Neural cell (in vitro differentiated cells): ENCODE data around the gene RHOH. TPM values are rescaled to one million over a fixed set of nuclear protein-coding genes. Genes with fewer than 3 reads are reported as not detected.

Experiments
- H2AFZ ChIP-seq: fragments of 200-600, 300-800 bp; sonication (generic), shearing (Covaris generic); 2 replicates; pipeline ENCODE4 v1.6.0; 2014; ENCODE audit warnings: low read depth, mild to moderate bottlenecking, antibody characterized with exemption, low read length, moderate library complexity
- H3F3A ChIP-seq: fragments of 200-600 bp; shearing (Covaris generic); 2 replicates; pipeline ENCODE4 v1.6.1; 2016; ENCODE audit warnings: mild to moderate bottlenecking, moderate library complexity, mixed read lengths, antibody characterized with exemption, low read length; ENCODE audit not compliant: insufficient read depth, poor library complexity, severe bottlenecking
- H3K27ac ChIP-seq: fragments of 200-600, 300-800 bp; sonication (generic), shearing (Covaris generic); 2 replicates; pipeline ENCODE4 v1.5.1; 2014; ENCODE audit warnings: mild to moderate bottlenecking, low read length, moderate library complexity
- H3K27me3 ChIP-seq: fragments of 300-800, 200-600 bp; sonication (generic), shearing (Covaris generic); 2 replicates; pipeline ENCODE4 v1.6.0; 2014; ENCODE audit warnings: mild to moderate bottlenecking, low read depth, low read length, moderate library complexity; ENCODE audit not compliant: insufficient read depth
- H3K36me3 ChIP-seq: fragments of 300-800, 200-600 bp; sonication (generic), shearing (Covaris generic); 2 replicates; pipeline ENCODE4 v1.5.1; 2014; ENCODE audit warnings: mild to moderate bottlenecking, antibody characterized with exemption, low read length, moderate library complexity; ENCODE audit not compliant: insufficient read depth
- H3K4me2 ChIP-seq: fragments of 300-800, 200-600 bp; sonication (generic), shearing (Covaris generic); 2 replicates; pipeline ENCODE4 v1.6.0; 2014; ENCODE audit warnings: mild to moderate bottlenecking, low read length
- H3K4me3 ChIP-seq: fragments of 300-800, 200-600 bp; sonication (generic), shearing (Covaris generic); 2 replicates; pipeline ENCODE4 v1.5.1; 2014; ENCODE audit warnings: mild to moderate bottlenecking, low read length, moderate library complexity
- H3K79me2 ChIP-seq: fragments of 200-600 bp; shearing (Covaris generic); replicated peaks from 2 replicates; pipeline ENCODE4 v1.6.0; 2014; ENCODE audit warnings: mild to moderate bottlenecking, low read length, moderate library complexity; ENCODE audit not compliant: insufficient read depth
- H3K9ac ChIP-seq: fragments of 300-800, 200-600 bp; sonication (generic), shearing (Covaris generic); 2 replicates; pipeline ENCODE4 v1.6.1; 2016; ENCODE audit warnings: mild to moderate bottlenecking, low read length, mixed read lengths
- H3K9me2 ChIP-seq: fragments of 200-600 bp; shearing (Covaris generic); 2 replicates; pipeline ENCODE4 v1.6.1; 2016; ENCODE audit warnings: mild to moderate bottlenecking, low read length, mixed read lengths; ENCODE audit not compliant: insufficient read depth
- H3K9me3 ChIP-seq: fragments of 200-600, 300-800 bp; sonication (generic), shearing (Covaris generic); 2 replicates; pipeline ENCODE4 v1.6.1; 2016; ENCODE audit warnings: mild to moderate bottlenecking, mixed run types, low read length, moderate library complexity, mixed read lengths
- H4K20me1 ChIP-seq: fragments of 200-600 bp; shearing (Covaris generic); 2 replicates; pipeline ENCODE4 v1.6.1; 2016; ENCODE audit warnings: mild to moderate bottlenecking, mixed run types; ENCODE audit not compliant: insufficient read depth
- EP300 ChIP-seq: fragments of 450-650 bp; conservative IDR thresholded peaks from 2 replicates; pipeline ENCODE4 v1.6.1; 2014; ENCODE audit warnings: antibody characterized with exemption, mild to moderate bottlenecking, moderate library complexity; ENCODE audit not compliant: poor library complexity, severe bottlenecking
- EZH2 ChIP-seq: fragments of 200-600, 300-800 bp; shearing (Covaris generic), sonication (generic); IDR thresholded peaks from 2 replicates; pipeline ENCODE4 v1.6.1; 2014; ENCODE audit warnings: antibody characterized with exemption, low read length, borderline replicate concordance, mild to moderate bottlenecking; ENCODE audit not compliant: insufficient read depth, poor library complexity, severe bottlenecking
- MXI1 ChIP-seq: fragments of 450-650 bp; conservative IDR thresholded peaks from 2 replicates; pipeline ENCODE4 v1.6.1; 2014; ENCODE audit warnings: antibody characterized with exemption, mild to moderate bottlenecking; ENCODE audit not compliant: poor library complexity, severe bottlenecking
- POLR2AphosphoS5 ChIP-seq: IDR thresholded peaks from 2 replicates; pipeline ENCODE4 v1.6.1; 2012
- RAD21 ChIP-seq: fragments of 450-650 bp; conservative IDR thresholded peaks from 2 replicates; pipeline ENCODE4 v1.6.1; 2014; ENCODE audit warnings: antibody characterized with exemption, mild to moderate bottlenecking, moderate library complexity
- SMC3 ChIP-seq: fragments of 450-650 bp; conservative IDR thresholded peaks from 2 replicates; pipeline ENCODE4 v1.6.1; 2014; ENCODE audit warnings: antibody characterized with exemption, mild to moderate bottlenecking, moderate library complexity; ENCODE audit not compliant: poor library complexity
- TAF1 ChIP-seq: IDR thresholded peaks from 2 replicates; pipeline ENCODE4 v1.6.1; 2012; ENCODE audit warnings: low read depth
- polyA plus RNA-seq: library from polyadenylated mRNA; depleted of rRNA; stranded (reverse); fragments of >200 nt; gene quantifications from 2 replicates; pipeline ENCODE4 v1.2.3, GENCODE V29; 2014
- TF ChIP-seq, protein P1 (sequence below): IDR thresholded peaks from 2 replicates; pipeline ENCODE4 v1.6.1; 2012; ENCODE audit warnings: borderline replicate concordance
- TF ChIP-seq, protein P2 (sequence below): fragments of 450-650 bp; IDR thresholded peaks from 2 replicates; pipeline ENCODE4 v1.5.1; 2014; ENCODE audit warnings: antibody characterized with exemption, mild to moderate bottlenecking, moderate library complexity; ENCODE audit not compliant: poor library complexity, severe bottlenecking

Gene RHOH
- polyA plus RNA-seq, 1 donor from 2014 or later, result not detected

DNA sequence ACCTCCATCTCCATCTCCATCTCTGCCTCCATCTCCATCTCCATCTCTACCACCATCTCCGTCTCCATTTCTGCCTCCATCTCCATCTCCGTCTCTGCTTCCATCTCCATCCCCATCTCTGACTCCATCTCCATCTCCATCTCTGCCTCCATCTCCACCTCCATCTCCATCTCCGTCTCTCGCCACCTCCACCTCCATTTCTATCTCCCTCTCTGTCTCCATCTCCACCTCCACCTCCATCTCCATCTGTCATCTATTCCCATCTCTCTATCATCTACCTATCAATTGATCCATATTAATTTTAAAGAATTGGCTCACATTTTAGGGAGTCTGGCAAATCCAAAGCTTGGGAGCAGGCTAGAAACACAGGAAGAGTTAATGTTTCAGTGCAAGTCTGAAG is 98.7 kb downstream of the RHOH start:
- H3K79me2 ChIP-seq, result no peaks in the 10 kb centered on the region
- H3K9ac ChIP-seq, result no peak overlapping the region
- H3K9me2 ChIP-seq, result no peaks in the 10 kb centered on the region
- no peaks in the 10 kb centered on the region for H3K27me3 ChIP-seq
- no peak overlapping the region for H3K4me2 ChIP-seq
- no peaks in the 10 kb centered on the region for H4K20me1 ChIP-seq
- no peak overlapping the region for H3K27ac ChIP-seq
- no peaks in the 10 kb centered on the region for H3F3A ChIP-seq
- no peak overlapping the region for H2AFZ ChIP-seq
- no peak overlapping the region for H3K4me3 ChIP-seq
- TF ChIP-seq EP300 (no peak), RAD21 (no peak), SMC3 (no peak), POLR2AphosphoS5 (no peak), TAF1 (no peak), EZH2 (no peak), MXI1 (no peak)
- TF ChIP-seq, protein P1, sequence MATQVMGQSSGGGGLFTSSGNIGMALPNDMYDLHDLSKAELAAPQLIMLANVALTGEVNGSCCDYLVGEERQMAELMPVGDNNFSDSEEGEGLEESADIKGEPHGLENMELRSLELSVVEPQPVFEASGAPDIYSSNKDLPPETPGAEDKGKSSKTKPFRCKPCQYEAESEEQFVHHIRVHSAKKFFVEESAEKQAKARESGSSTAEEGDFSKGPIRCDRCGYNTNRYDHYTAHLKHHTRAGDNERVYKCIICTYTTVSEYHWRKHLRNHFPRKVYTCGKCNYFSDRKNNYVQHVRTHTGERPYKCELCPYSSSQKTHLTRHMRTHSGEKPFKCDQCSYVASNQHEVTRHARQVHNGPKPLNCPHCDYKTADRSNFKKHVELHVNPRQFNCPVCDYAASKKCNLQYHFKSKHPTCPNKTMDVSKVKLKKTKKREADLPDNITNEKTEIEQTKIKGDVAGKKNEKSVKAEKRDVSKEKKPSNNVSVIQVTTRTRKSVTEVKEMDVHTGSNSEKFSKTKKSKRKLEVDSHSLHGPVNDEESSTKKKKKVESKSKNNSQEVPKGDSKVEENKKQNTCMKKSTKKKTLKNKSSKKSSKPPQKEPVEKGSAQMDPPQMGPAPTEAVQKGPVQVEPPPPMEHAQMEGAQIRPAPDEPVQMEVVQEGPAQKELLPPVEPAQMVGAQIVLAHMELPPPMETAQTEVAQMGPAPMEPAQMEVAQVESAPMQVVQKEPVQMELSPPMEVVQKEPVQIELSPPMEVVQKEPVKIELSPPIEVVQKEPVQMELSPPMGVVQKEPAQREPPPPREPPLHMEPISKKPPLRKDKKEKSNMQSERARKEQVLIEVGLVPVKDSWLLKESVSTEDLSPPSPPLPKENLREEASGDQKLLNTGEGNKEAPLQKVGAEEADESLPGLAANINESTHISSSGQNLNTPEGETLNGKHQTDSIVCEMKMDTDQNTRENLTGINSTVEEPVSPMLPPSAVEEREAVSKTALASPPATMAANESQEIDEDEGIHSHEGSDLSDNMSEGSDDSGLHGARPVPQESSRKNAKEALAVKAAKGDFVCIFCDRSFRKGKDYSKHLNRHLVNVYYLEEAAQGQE, result no peak
- TF ChIP-seq, protein P2, sequence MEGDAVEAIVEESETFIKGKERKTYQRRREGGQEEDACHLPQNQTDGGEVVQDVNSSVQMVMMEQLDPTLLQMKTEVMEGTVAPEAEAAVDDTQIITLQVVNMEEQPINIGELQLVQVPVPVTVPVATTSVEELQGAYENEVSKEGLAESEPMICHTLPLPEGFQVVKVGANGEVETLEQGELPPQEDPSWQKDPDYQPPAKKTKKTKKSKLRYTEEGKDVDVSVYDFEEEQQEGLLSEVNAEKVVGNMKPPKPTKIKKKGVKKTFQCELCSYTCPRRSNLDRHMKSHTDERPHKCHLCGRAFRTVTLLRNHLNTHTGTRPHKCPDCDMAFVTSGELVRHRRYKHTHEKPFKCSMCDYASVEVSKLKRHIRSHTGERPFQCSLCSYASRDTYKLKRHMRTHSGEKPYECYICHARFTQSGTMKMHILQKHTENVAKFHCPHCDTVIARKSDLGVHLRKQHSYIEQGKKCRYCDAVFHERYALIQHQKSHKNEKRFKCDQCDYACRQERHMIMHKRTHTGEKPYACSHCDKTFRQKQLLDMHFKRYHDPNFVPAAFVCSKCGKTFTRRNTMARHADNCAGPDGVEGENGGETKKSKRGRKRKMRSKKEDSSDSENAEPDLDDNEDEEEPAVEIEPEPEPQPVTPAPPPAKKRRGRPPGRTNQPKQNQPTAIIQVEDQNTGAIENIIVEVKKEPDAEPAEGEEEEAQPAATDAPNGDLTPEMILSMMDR, result no peak
- no peaks in the 10 kb centered on the region for H3K36me3 ChIP-seq
- no peaks in the 10 kb centered on the region for H3K9me3 ChIP-seq

Other genes with a start within 250 kb of the RHOH start
- gene PDS5A, start 219.1 kb upstream of the RHOH start, polyA plus RNA-seq, result 43.7 and 46.3 TPM in 2 replicates
- gene N4BP2, start 140.2 kb upstream of the RHOH start, polyA plus RNA-seq, result 24.1 and 28.1 TPM in 2 replicates
- gene CHRNA9, start 138.3 kb downstream of the RHOH start, polyA plus RNA-seq, result 0.10 TPM in 1 of 2 replicates, not detected in the other